GM23338 (cell line): Measurements from ENCODE around the gene NDRG2. TPM values are rescaled to one million over a fixed set of nuclear protein-coding genes. Genes with fewer than 3 reads are reported as not detected.

ENCODE experiments used
- ATAC-seq: fragments of 200-7000 bp; cut with Tn5 transposase; 3 replicates; pipeline ENCODE4 v1.9.1; 2020
- DNase-seq: peaks from one replicate; pipeline ENCODE4 v3.0.0-alpha.2; 2015; ENCODE audit warnings: low spot score
- H2AFZ ChIP-seq: fragments of 200-600 bp; sonication (generic); 2 replicates; pipeline ENCODE4 v1.8.0; 2016; ENCODE audit warnings: antibody characterized with exemption, mild to moderate bottlenecking, moderate library complexity
- H3F3A ChIP-seq: fragments of 200-600 bp; sonication (generic); replicated peaks from 2 replicates; pipeline ENCODE4 v1.8.0; 2017; ENCODE audit warnings: antibody characterized with exemption, mixed run types, low read depth
- H3K27ac ChIP-seq: fragments of 200-600 bp; sonication (generic); 2 replicates; pipeline ENCODE4 v1.6.1; 2016; ENCODE audit warnings: low read depth
- H3K27me3 ChIP-seq: fragments of 200-600 bp; sonication (generic); 2 replicates; pipeline ENCODE4 v1.8.0; 2016; ENCODE audit warnings: mild to moderate bottlenecking, mixed run types, moderate library complexity; ENCODE audit not compliant: insufficient read depth
- H3K36me3 ChIP-seq: fragments of 200-600 bp; sonication (generic); 2 replicates; pipeline ENCODE4 v1.8.0; 2016; ENCODE audit warnings: mild to moderate bottlenecking; ENCODE audit not compliant: insufficient read depth
- H3K4me1 ChIP-seq: fragments of 200-600 bp; sonication (generic); 2 replicates; pipeline ENCODE4 v1.8.0; 2016; ENCODE audit warnings: mild to moderate bottlenecking, moderate library complexity; ENCODE audit not compliant: insufficient read depth
- H3K4me2 ChIP-seq: fragments of 200-600 bp; sonication (generic); 2 replicates; pipeline ENCODE4 v1.7.1; 2017; ENCODE audit warnings: mixed run types
- H3K4me3 ChIP-seq: fragments of 200-600 bp; sonication (generic); 2 replicates; pipeline ENCODE4 v1.6.1; 2016; ENCODE audit warnings: mixed run types
- H3K79me2 ChIP-seq: fragments of 200-600 bp; sonication (generic); replicated peaks from 2 replicates; pipeline ENCODE4 v1.8.0; 2017; ENCODE audit warnings: mild to moderate bottlenecking; ENCODE audit not compliant: insufficient read depth
- H3K9me2 ChIP-seq: fragments of 200-600 bp; sonication (generic); 2 replicates; pipeline ENCODE4 v1.8.0; 2017; ENCODE audit not compliant: insufficient read depth
- H4K20me1 ChIP-seq: fragments of 200-600 bp; sonication (generic); replicated peaks from 2 replicates; pipeline ENCODE4 v1.8.0; 2017; ENCODE audit warnings: mild to moderate bottlenecking; ENCODE audit not compliant: insufficient read depth
- H3K27ac Mint-ChIP-seq: 2 replicates; pipeline ENCODE4 v1.8.0; 2020; ENCODE audit warnings: inconsistent platforms, mild to moderate bottlenecking, moderate library complexity, mixed read lengths
- H3K27me3 Mint-ChIP-seq: 3 replicates; pipeline ENCODE4 v1.8.0; 2022; ENCODE audit warnings: low read depth, mild to moderate bottlenecking, moderate library complexity, mixed read lengths, inconsistent platforms; ENCODE audit not compliant: insufficient read depth, poor library complexity
- H3K36me3 Mint-ChIP-seq: 3 replicates; pipeline ENCODE4 v1.8.0; 2021; ENCODE audit warnings: low read depth, mild to moderate bottlenecking, inconsistent platforms, moderate library complexity, mixed read lengths
- H3K4me1 Mint-ChIP-seq: 3 replicates; pipeline ENCODE4 v1.8.0; 2020; ENCODE audit warnings: mild to moderate bottlenecking, inconsistent platforms, mixed read lengths
- H3K4me3 Mint-ChIP-seq: 3 replicates; pipeline ENCODE4 v1.8.0; 2021; ENCODE audit warnings: moderate library complexity, mild to moderate bottlenecking, inconsistent platforms, mixed read lengths
- H3K9me3 Mint-ChIP-seq: 3 replicates; pipeline ENCODE4 v1.8.0; 2020; ENCODE audit warnings: moderate library complexity, mild to moderate bottlenecking, inconsistent platforms, mixed read lengths
- CREB1 ChIP-seq: fragments of 250-450 bp; sonication (Bioruptor Pico); IDR thresholded peaks from 2 replicates; pipeline ENCODE4 v1.5.0; 2020; ENCODE audit warnings: low read depth, mild to moderate bottlenecking, moderate library complexity
- ETS1 ChIP-seq: IDR thresholded peaks from 2 replicates; pipeline ENCODE4 v1.6.1; 2016; ENCODE audit warnings: antibody characterized with exemption
- EZH2 ChIP-seq: fragments of 200-600 bp; sonication (generic); IDR thresholded peaks from one replicate; pipeline ENCODE4 v1.8.0; 2017; ENCODE audit warnings: antibody characterized with exemption, mild to moderate bottlenecking, low read depth; ENCODE audit not compliant: unreplicated experiment
- JUNB ChIP-seq: IDR thresholded peaks from one replicate; pipeline ENCODE4 v1.6.1; 2016; ENCODE audit warnings: antibody characterized with exemption; ENCODE audit not compliant: unreplicated experiment
- NANOG ChIP-seq: IDR thresholded peaks from 2 replicates; pipeline ENCODE4 v1.6.1; 2016; ENCODE audit warnings: antibody characterized with exemption, borderline replicate concordance
- POLR2AphosphoS5 ChIP-seq: IDR thresholded peaks from 2 replicates; pipeline ENCODE4 v1.6.1; 2016; ENCODE audit warnings: antibody characterized with exemption, low read depth
- REST ChIP-seq: IDR thresholded peaks from one replicate; pipeline ENCODE4 v1.6.1; 2018; ENCODE audit warnings: antibody characterized with exemption; ENCODE audit not compliant: unreplicated experiment
- STAT1 ChIP-seq: IDR thresholded peaks from one replicate; pipeline ENCODE4 v1.6.1; 2016; ENCODE audit warnings: antibody characterized with exemption; ENCODE audit not compliant: unreplicated experiment
- ZNF114 ChIP-seq: fragments of 250-450 bp; sonication (Bioruptor Pico); IDR thresholded peaks from 2 replicates; pipeline ENCODE4 v1.5.0; 2020; ENCODE audit warnings: mild to moderate bottlenecking, moderate library complexity
- ZNF331 ChIP-seq: fragments of 250-450 bp; sonication (Bioruptor Pico); IDR thresholded peaks from 2 replicates; pipeline ENCODE4 v1.5.0; 2020; ENCODE audit warnings: low read depth, mild to moderate bottlenecking, moderate library complexity
- polyA plus RNA-seq: library from polyadenylated mRNA; unstranded; fragments of >200 nt; fragmentation: Nextera tagmentation; extraction: Ambion mirVana; gene quantifications from 2 replicates; pipeline ENCODE4 v1.2.1, GENCODE V29; 2016
- total RNA-seq: library from RNA; depleted of rRNA; stranded (reverse); fragments of >200 nt; shearing (Covaris generic); gene quantifications from 2 replicates; pipeline ENCODE4 v1.2.3, GENCODE V29; 2014

NDRG2 gene
- total and polyA plus RNA-seq, 2 experiments from 2014 or later: 8.8 to 20.6 TPM

DNA sequence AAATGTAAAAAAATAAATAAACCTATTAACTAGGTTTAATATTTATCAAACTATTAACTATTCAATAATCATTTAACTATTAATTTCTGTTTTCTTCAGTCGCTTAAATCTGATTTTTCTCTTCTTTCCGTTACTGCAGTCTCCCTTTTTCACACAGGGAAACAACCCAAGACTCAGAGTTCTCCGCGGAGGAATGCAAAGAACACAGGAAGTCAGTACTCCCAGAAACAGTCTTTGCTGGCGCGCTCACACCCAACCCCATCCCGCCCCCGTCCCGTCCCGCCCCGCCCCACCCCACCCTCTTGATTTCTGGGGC is 35.4 kb downstream of the NDRG2 start:
- Histone ChIP-seq H3K4me3 (peak overlapping the region; percentile 55), H3K79me2 (peaks cover 27% of the 10 kb centered on the region), H3K4me2 (peak overlapping the region; percentile 91), H4K20me1 (peaks cover 12% of the 10 kb centered on the region; the same call in 1 of the 2 replicates), H3K27ac (peak overlapping the region; percentile 94), H3K9me2 (peaks cover 17% of the 10 kb centered on the region; the same call in 1 of the 2 replicates), H3K36me3 (peaks cover 24% of the 10 kb centered on the region), H3F3A (peaks cover 6% of the 10 kb centered on the region), H3K27me3 (no peaks in the 10 kb centered on the region), H3K4me1 (peaks cover 13% of the 10 kb centered on the region), H2AFZ (no peak overlapping the region)
- H3K4me1 Mint-ChIP-seq: peaks cover 12% of the 10 kb centered on the region
- H3K27ac Mint-ChIP-seq: peak overlapping the region; percentile 81; the same call in 1 of the 2 replicates
- peaks cover 32% of the 10 kb centered on the region for H3K36me3 Mint-ChIP-seq
- ATAC-seq (no peak), DNase-seq (no peak)
- H3K27me3 Mint-ChIP-seq: no peaks in the 10 kb centered on the region
- TF ChIP-seq POLR2AphosphoS5 (peak; percentile 18; the same call in 1 of the 2 replicates), NANOG (no peak), ZNF114 (CRISPR knock-in tag) (no peak), EZH2 (no peak), CREB1 (CRISPR knock-in tag) (no peak), REST (no peak), STAT1 (no peak), ETS1 (no peak), ZNF331 (CRISPR knock-in tag) (no peak)
- H3K4me3 Mint-ChIP-seq: peak overlapping the region; percentile 79
- H3K9me3 Mint-ChIP-seq: no peaks in the 10 kb centered on the region; the same call in 2 of the 3 replicates

DNA sequence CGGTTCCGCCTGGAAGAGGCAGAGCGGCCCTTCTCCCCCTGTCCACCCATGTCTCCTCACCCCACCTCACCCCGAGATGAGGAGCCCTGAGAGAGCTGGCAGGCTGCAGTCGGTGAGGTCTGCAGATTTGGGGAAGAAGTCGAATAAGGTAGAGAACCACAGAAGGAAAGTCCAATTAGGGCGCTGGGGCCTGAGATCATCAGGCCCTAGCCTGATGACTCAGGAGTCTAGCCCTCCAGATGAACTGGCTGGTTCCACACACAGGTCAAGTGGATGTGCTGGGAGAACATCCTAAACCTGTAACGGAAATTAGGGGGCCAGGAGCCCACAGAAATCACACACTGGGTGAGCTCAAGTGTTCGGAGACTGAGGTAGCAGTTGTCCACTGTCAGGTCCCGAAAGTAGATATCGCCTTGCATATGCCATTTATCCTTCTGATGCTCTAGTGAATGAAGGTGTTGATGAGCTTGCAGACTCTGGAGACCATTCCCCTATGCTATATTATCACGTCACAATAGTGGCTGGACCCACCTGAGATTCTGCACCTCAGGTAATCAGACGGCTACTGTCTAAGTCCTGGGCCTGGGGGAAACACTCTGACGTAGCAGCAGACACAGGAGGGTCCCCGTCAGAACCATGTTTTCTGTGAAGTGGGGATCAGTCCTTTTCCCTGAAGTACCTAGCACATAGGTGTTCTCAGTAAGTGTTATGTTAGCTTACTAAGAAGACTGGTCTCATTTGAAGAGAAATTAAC is 36.0 kb downstream of the NDRG2 start:
- H3K4me2 ChIP-seq: peak overlapping the region; percentile 91
- H3K4me3 ChIP-seq: peak overlapping the region; percentile 55
- H3K36me3 Mint-ChIP-seq: peaks cover 27% of the 10 kb centered on the region
- H4K20me1 ChIP-seq: peaks cover 12% of the 10 kb centered on the region; the same call in 1 of the 2 replicates
- no peak for ATAC-seq
- H3K27ac Mint-ChIP-seq: no peak overlapping the region
- H3K27me3 ChIP-seq: no peaks in the 10 kb centered on the region
- peaks cover 13% of the 10 kb centered on the region for H3K4me1 ChIP-seq
- peak overlapping the region; percentile 9; the same call in 1 of the 2 replicates for H2AFZ ChIP-seq
- H3K9me3 Mint-ChIP-seq: no peaks in the 10 kb centered on the region; the same call in 2 of the 3 replicates
- H3K9me2 ChIP-seq: peaks cover 17% of the 10 kb centered on the region; the same call in 1 of the 2 replicates
- H3K4me3 Mint-ChIP-seq: peak overlapping the region; percentile 79
- TF ChIP-seq CREB1 (CRISPR knock-in tag) (no peak), REST (no peak), JUNB (no peak), NANOG (no peak)
- H3K27me3 Mint-ChIP-seq: no peaks in the 10 kb centered on the region
- H3F3A ChIP-seq: peaks cover 6% of the 10 kb centered on the region
- no peak for DNase-seq
- peaks cover 19% of the 10 kb centered on the region for H3K36me3 ChIP-seq
- H3K79me2 ChIP-seq: peaks cover 27% of the 10 kb centered on the region
- peak overlapping the region; percentile 94 for H3K27ac ChIP-seq
- peaks cover 12% of the 10 kb centered on the region for H3K4me1 Mint-ChIP-seq
